Mesothelial cell of epicardium (in vitro differentiated cells): ENCODE measurements around the gene THSD4. TPM values are rescaled to one million over a fixed set of nuclear protein-coding genes. Genes with fewer than 3 reads are reported as not detected.

ENCODE experiments used
- DNase-seq, 2 experiments: peaks; one replicate each; pipeline ENCODE4 v3.0.0; 2021; ENCODE audit warnings: low spot score in 2 of 2; ENCODE audit not compliant: unreplicated experiment in 2 of 2
- H3K27ac Mint-ChIP-seq: 2 replicates; pipeline ENCODE4 v1.8.0; 2021; ENCODE audit warnings: mixed read lengths
- H3K27me3 Mint-ChIP-seq: 2 replicates; pipeline ENCODE4 v1.8.0; 2021; ENCODE audit warnings: low read depth, mixed read lengths
- H3K36me3 Mint-ChIP-seq: 2 replicates; pipeline ENCODE4 v1.8.0; 2021; ENCODE audit warnings: mixed read lengths
- H3K4me1 Mint-ChIP-seq: 2 replicates; pipeline ENCODE4 v1.8.0; 2021; ENCODE audit warnings: mixed read lengths
- H3K4me3 Mint-ChIP-seq: 2 replicates; pipeline ENCODE4 v1.8.0; 2021; ENCODE audit warnings: mild to moderate bottlenecking, moderate library complexity, mixed read lengths
- H3K9me3 Mint-ChIP-seq: 2 replicates; pipeline ENCODE4 v1.8.0; 2021; ENCODE audit warnings: mixed read lengths
- total RNA-seq: library from RNA; stranded (reverse); gene quantifications from 3 replicates; pipeline ENCODE4 v1.2.1, GENCODE V29; 2021
- TF ChIP-seq, protein P1 (sequence below): fragments of 200-600 bp; sonication (generic); IDR thresholded peaks from one replicate; pipeline ENCODE4 v1.5.0; 2021; ENCODE audit warnings: antibody characterized with exemption; ENCODE audit not compliant: unreplicated experiment

THSD4 gene
- total RNA-seq, 1 donor from 2014 or later: 93.9 TPM

DNA sequence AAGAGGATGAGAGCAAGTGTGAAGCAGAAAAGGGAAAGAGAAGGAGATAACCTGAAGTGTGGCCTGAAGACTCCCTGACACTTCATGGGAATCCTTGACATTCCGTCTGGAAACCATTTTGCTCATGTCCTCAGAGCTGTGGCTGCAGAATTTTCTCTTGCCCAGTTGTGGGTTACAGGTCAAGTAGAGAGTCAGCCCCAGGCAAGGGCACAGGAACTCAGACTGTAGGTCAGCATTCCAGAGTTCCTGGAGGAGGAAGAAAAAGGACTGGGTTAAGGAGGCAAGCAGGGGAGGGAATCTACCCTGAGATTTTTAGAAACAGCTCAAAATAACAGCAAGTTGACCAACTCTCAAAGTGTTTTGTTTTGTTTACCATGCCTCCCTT, 4.1 kb upstream of the THSD4 start:
- no peaks in the 10 kb centered on the region for H3K27me3 Mint-ChIP-seq
- H3K36me3 Mint-ChIP-seq: no peaks in the 10 kb centered on the region
- peaks cover 36% of the 10 kb centered on the region for H3K4me1 Mint-ChIP-seq
- H3K9me3 Mint-ChIP-seq: no peaks in the 10 kb centered on the region
- TF ChIP-seq, protein P1, sequence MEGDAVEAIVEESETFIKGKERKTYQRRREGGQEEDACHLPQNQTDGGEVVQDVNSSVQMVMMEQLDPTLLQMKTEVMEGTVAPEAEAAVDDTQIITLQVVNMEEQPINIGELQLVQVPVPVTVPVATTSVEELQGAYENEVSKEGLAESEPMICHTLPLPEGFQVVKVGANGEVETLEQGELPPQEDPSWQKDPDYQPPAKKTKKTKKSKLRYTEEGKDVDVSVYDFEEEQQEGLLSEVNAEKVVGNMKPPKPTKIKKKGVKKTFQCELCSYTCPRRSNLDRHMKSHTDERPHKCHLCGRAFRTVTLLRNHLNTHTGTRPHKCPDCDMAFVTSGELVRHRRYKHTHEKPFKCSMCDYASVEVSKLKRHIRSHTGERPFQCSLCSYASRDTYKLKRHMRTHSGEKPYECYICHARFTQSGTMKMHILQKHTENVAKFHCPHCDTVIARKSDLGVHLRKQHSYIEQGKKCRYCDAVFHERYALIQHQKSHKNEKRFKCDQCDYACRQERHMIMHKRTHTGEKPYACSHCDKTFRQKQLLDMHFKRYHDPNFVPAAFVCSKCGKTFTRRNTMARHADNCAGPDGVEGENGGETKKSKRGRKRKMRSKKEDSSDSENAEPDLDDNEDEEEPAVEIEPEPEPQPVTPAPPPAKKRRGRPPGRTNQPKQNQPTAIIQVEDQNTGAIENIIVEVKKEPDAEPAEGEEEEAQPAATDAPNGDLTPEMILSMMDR: no peak
- DNase-seq: no peak
- no peak overlapping the region for H3K27ac Mint-ChIP-seq
- no peak overlapping the region for H3K4me3 Mint-ChIP-seq

DNA sequence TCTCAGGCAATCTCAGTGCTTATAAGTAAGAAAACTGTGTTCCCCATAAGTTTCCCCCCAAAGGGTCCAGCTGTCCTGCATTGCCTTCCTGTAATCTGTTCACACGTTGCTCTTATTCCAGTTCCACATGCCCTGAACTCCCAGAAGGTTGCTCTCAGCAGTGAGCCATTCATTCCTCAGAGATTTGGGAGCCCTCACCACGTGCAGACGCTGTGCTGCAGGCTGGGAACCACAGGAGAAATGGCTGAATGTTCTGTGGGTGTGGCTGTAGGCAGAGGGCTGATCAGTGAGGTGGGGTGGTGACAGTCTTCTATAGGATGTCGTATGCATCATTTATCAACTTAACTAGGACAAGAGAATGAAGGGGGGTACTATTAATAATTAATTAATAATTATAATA, 3.3 kb upstream of the THSD4 start:
- Mint-ChIP-seq H3K27me3 (peaks cover 5% of the 10 kb centered on the region), H3K36me3 (no peaks in the 10 kb centered on the region), H3K9me3 (no peaks in the 10 kb centered on the region), H3K4me1 (peaks cover 44% of the 10 kb centered on the region), H3K27ac (no peak overlapping the region), H3K4me3 (no peak overlapping the region)
- no peak for DNase-seq
- TF ChIP-seq, protein P1: no peak

DNA sequence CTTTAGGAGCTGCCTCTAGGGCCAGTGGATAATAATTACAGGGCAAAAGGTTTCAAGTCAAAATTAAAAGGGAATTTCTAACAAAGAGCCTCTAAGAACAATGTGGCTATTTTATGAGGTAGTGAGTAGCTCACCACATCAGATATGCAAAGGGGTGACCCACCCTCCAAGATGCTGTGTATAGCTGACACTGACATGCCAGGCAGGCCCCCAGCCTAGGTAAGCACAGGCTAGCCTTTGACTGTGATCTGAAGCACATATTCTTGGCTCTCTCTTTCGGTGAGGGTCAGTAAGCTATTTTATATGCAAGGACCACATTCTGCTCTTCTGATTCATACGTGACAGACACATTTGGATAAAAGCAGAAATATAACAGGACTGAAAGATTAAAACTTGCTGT, 2.8 kb upstream of the THSD4 start:
- Mint-ChIP-seq H3K9me3 (no peaks in the 10 kb centered on the region), H3K4me3 (no peak overlapping the region), H3K4me1 (peaks cover 49% of the 10 kb centered on the region), H3K27me3 (peaks cover 9% of the 10 kb centered on the region), H3K27ac (no peak overlapping the region), H3K36me3 (no peaks in the 10 kb centered on the region)
- TF ChIP-seq, protein P1: no peak
- no peak for DNase-seq

DNA sequence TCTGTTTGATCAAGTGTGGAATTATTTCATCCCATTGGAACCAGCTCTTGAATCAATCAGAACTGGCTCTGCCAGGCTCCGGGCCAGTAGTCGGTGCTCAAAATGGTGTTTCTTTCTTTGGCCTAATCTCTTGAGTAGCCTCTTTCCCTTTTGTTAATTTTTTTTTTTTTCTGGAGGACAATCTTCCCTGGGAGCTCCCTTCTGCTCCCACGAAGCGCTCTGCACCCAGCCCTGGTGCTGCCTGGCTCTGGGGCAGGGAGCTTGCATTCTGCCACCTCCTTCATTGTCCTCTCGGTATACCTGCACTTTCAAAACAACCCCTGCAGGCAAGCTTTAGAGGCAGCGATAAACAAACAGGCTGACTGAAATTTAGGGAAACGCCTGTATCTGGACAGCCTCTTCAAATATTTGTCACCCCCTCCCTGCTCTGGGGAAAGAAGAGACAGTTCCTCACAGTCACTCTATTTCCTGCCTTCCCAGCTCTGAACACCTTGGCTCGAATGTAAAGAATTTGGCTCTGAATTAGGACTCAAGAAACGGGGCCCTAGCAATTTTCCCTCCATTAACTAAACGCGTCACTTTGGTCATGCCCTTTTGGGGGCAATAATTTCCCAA, 1.1 kb upstream of the THSD4 start:
- no peaks in the 10 kb centered on the region for H3K36me3 Mint-ChIP-seq
- H3K4me3 Mint-ChIP-seq: peak overlapping the region; percentile 72
- DNase-seq: no peak
- peaks cover 61% of the 10 kb centered on the region for H3K4me1 Mint-ChIP-seq
- H3K27me3 Mint-ChIP-seq: peaks cover 24% of the 10 kb centered on the region
- TF ChIP-seq, protein P1: no peak
- no peaks in the 10 kb centered on the region for H3K9me3 Mint-ChIP-seq
- H3K27ac Mint-ChIP-seq: peak overlapping the region; percentile 73

DNA sequence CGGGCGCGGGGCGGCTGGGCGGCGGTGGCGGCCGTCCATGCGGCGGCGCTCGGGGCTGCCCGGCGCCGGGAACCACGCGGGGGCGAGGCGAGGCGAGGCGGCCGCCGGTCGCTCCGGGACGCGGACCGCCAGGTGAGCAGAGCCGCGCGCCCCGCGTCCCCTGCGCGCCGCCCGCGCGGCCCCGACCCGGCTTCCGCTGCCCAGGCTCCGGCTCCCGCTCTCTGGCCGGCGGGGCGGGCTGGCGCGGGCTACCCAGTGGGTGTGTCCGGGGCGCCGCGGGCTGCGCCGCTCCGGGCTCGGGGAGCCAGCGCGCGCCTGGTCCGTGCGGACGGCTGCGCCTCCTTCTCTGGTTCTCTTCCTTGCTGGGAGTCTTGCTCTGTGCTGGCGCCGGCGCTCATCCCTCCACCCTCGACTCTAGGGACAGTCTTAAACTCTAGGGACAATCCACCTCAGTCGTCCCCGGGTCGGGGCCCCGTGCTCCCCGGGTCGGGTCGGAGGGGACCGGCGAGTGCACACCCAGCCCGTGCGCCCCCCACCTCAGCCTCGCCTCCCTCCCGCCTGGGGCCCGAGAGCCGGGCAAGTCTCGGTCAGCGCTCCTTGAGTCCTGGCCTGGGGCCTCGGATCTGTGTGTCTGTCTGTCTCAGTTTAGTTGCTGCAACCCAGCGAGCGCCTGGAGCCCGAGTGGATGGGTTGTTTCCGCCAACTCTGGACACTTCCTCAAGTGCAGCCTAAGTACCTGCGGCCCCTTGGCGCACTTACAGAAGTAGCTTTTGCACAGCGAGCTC, 488 bp downstream of the THSD4 start:
- DNase-seq: peak; percentile 35 to 60
- no peaks in the 10 kb centered on the region for H3K36me3 Mint-ChIP-seq
- peak overlapping the region; percentile 87 for H3K4me3 Mint-ChIP-seq
- peak overlapping the region; percentile 80 for H3K27ac Mint-ChIP-seq
- H3K27me3 Mint-ChIP-seq: peaks cover 24% of the 10 kb centered on the region
- H3K9me3 Mint-ChIP-seq: no peaks in the 10 kb centered on the region
- peaks cover 52% of the 10 kb centered on the region for H3K4me1 Mint-ChIP-seq
- TF ChIP-seq, protein P1: no peak
